T-cell (primary cell): ENCODE measurements around the gene CDK5R2. TPM values are rescaled to one million over a fixed set of nuclear protein-coding genes. Genes with fewer than 3 reads are reported as not detected.

Experiments
- ATAC-seq, 4 experiments: fragments of 200-7000 bp in 3 of 4; fragments of 150-1000 bp in 1 of 4; cut with Tn5 transposase; replicated peaks in 1 of 4; 1 replicate in 3 of 4; 2 replicates in 1 of 4; pipeline ENCODE4 v1.10.0; 2021; ENCODE audit warnings: moderate library complexity in 3 of 4, mild to moderate bottlenecking in 2 of 4, moderate number of reproducible peaks in 1 of 4
- CTCF ChIA-PET, 2 donors: fragments of 300-600 bp; sonication (Branson Sonifier 250); formaldehyde crosslinking; loops; one replicate each; lab custom pipeline; 2022; ENCODE audit warnings: antibody characterized with exemption in 2 of 2; lab: Charles Lee
- POLR2A ChIA-PET, 2 donors: fragments of 300-600 bp; sonication (Branson Sonifier 250); formaldehyde crosslinking; loops; one replicate each; lab custom pipeline; 2022; ENCODE audit warnings: antibody characterized with exemption in 2 of 2; lab: Charles Lee
- DNase-seq, 35 experiments: peaks; one replicate each; pipeline versions ENCODE4 v3.0.0 to v3.0.0-alpha.2; 2013 to 2023
- H3K27ac ChIP-seq: one replicate; pipeline ENCODE4 v1.5.1; 2013; ENCODE audit warnings: low read length
- H3K27me3 ChIP-seq, 2 experiments: replicated peaks in 1 of 2; 1 replicate in 1 of 2; 2 replicates in 1 of 2; pipeline versions ENCODE4 v1.6.1 to v1.7.0; 2013; ENCODE audit warnings: low read length in 1 of 2, mixed read lengths in 1 of 2; ENCODE audit not compliant: control insufficient read depth in 2 of 2, insufficient read depth in 2 of 2; ENCODE audit errors: extremely low read depth in 1 of 2
- H3K36me3 ChIP-seq, 2 donors: 1 replicate in 1 of 2; 2 replicates in 1 of 2; pipeline versions ENCODE4 v1.6.1 to v1.7.0; 2013; ENCODE audit warnings: low read length in 1 of 2; ENCODE audit not compliant: control insufficient read depth in 2 of 2, insufficient read depth in 1 of 2; ENCODE audit errors: extremely low read depth in 1 of 2
- H3K4me1 ChIP-seq, 2 experiments: 1 replicate in 1 of 2; 2 replicates in 1 of 2; pipeline versions ENCODE4 v1.6.1 to v1.7.0; 2013; ENCODE audit warnings: low read length in 2 of 2, mixed read lengths in 1 of 2; ENCODE audit not compliant: insufficient read depth in 2 of 2, control insufficient read depth in 1 of 2; ENCODE audit errors: extremely low read depth in 1 of 2
- H3K4me3 ChIP-seq, 2 donors: 1 replicate in 1 of 2; 2 replicates in 1 of 2; pipeline versions ENCODE4 v1.5.1 to v1.7.0; 2013; ENCODE audit warnings: mild to moderate bottlenecking in 2 of 2, low read length in 1 of 2, moderate library complexity in 1 of 2; ENCODE audit not compliant: control insufficient read depth in 1 of 2; ENCODE audit errors: extremely low read depth in 1 of 2
- H3K9me3 ChIP-seq: 2 replicates; pipeline ENCODE4 v1.7.0; 2013
- H3K27ac Mint-ChIP-seq, 2 donors: one replicate each; pipeline ENCODE4 v1.8.0; 2020 to 2021; ENCODE audit warnings: mild to moderate bottlenecking in 2 of 2, mixed read lengths in 2 of 2
- H3K27me3 Mint-ChIP-seq, 2 donors: one replicate each; pipeline ENCODE4 v1.8.0; 2021 to 2022; ENCODE audit warnings: mixed read lengths in 2 of 2
- H3K36me3 Mint-ChIP-seq: one replicate; pipeline ENCODE4 v1.8.0; 2021; ENCODE audit warnings: mixed read lengths
- H3K4me1 Mint-ChIP-seq, 3 donors: one replicate each; pipeline ENCODE4 v1.8.0; 2020 to 2022; ENCODE audit warnings: mixed read lengths in 3 of 3, mild to moderate bottlenecking in 1 of 3
- H3K4me3 Mint-ChIP-seq, 3 donors: one replicate each; pipeline ENCODE4 v1.8.0; 2020 to 2022; ENCODE audit warnings: mild to moderate bottlenecking in 3 of 3, mixed read lengths in 3 of 3, moderate library complexity in 3 of 3
- H3K9me3 Mint-ChIP-seq, 3 donors: one replicate each; pipeline ENCODE4 v1.8.0; 2020 to 2022; ENCODE audit warnings: mixed read lengths in 3 of 3
- WGBS: methylation state at CpG from one replicate; pipeline ENCODE4 v1.1.5; 2013; ENCODE audit warnings: missing lambda C conversion rate; ENCODE audit not compliant: insufficient coverage; 5-methylcytosine and 5-hydroxymethylcytosine counted together
- total RNA-seq, 35 experiments: library from RNA in 6 of 35; stranded (reverse) in 6 of 35; fragments of 120-200 nt in 1 of 35; gene quantifications; one replicate each; pipeline versions ENCODE4 v1.2.1 to v1.2.4 and lab custom pipeline; 2013 to 2026

The CDK5R2 gene
- total RNA-seq, 5 donors from 2014 or later (not counting 1 experiment from before 2014, with no cell fraction given) = not detected

- Histone ChIP-seq H3K27ac (no peak overlapping the region), H3K36me3 (no peaks in the 10 kb centered on the region), H3K9me3 (no peaks in the 10 kb centered on the region), H3K27me3 (peaks cover 5 to 97% of the 10 kb centered on the region in 2 experiments), H3K4me3 (no peak overlapping the region), H3K4me1 (peaks cover 3 to 46% of the 10 kb centered on the region in 2 experiments)
- no peak for ATAC-seq
- no peak overlapping the region for H3K27ac Mint-ChIP-seq
- peaks cover 54 to 71% of the 10 kb centered on the region in 2 donors for H3K27me3 Mint-ChIP-seq
- WGBS = 68% methylated on average over 3 of the region's 12 CpGs
- no peak for DNase-seq
- H3K4me1 Mint-ChIP-seq = peaks cover 11 to 25% (median 23%) of the 10 kb centered on the region in 3 donors
- ChIA-PET CTCF (interaction anchor here in 1 of 2 donors (0.6 kb wide), 1 partner anchor 177 kb away, joined by 3 read pairs; no protein-coding TSS in a partner anchor), POLR2A (no interaction called here)
- H3K36me3 Mint-ChIP-seq = no peaks in the 10 kb centered on the region
- no peaks in the 10 kb centered on the region for H3K9me3 Mint-ChIP-seq
- H3K4me3 Mint-ChIP-seq = no peak overlapping the region
These were observed 39.0 kb downstream of the CDK5R2 start for GRCh38 chr2:218998414-218999002.

GRCh38 chr2:218999021-218999880, 39.8 kb downstream of the CDK5R2 start:
- ChIA-PET POLR2A (no interaction called here), CTCF (interaction anchor here in 1 of 2 donors (0.6 kb wide), 1 partner anchor 176 kb away, joined by 3 read pairs; no protein-coding TSS in a partner anchor)
- Mint-ChIP-seq H3K27me3 (peaks cover 58 to 71% of the 10 kb centered on the region in 2 donors), H3K36me3 (no peaks in the 10 kb centered on the region), H3K27ac (no peak overlapping the region), H3K4me3 (no peak overlapping the region), H3K4me1 (peaks cover 11 to 27% (median 24%) of the 10 kb centered on the region in 3 donors), H3K9me3 (no peaks in the 10 kb centered on the region)
- no peak overlapping the region for H3K27ac ChIP-seq
- no peaks in the 10 kb centered on the region for H3K36me3 ChIP-seq
- no peaks in the 10 kb centered on the region for H3K9me3 ChIP-seq
- no peak for DNase-seq
- WGBS = 63% methylated on average over 4 of the region's 10 CpGs
- no peak overlapping the region for H3K4me3 ChIP-seq
- peaks cover 7 to 97% of the 10 kb centered on the region in 2 experiments for H3K27me3 ChIP-seq
- ATAC-seq = no peak
- H3K4me1 ChIP-seq = peaks cover 3 to 41% of the 10 kb centered on the region in 2 experiments

- peaks cover 7 to 96% of the 10 kb centered on the region in 2 experiments for H3K27me3 ChIP-seq
These were observed 40.6 kb downstream of the CDK5R2 start for GRCh38 chr2:218999881-219000568.

DNA sequence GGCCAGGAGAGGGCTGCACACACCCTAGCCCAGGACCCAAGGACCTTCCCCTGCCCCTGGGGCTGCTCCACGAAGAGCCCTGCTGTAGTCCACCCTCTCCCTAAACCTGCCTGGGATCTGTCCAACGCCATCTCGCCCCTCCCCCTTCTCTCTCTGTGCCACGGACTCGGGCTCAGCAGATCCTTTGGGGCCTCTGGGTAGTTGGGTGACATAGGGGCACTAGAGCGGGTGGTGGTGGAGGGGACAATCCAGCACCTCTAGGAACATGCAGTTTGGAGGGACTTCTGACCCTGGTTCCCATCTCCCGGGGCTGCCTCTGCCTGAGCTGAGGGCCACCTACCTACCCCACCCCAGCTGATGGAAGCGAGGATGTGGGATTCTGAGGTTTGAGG, 41.1 kb downstream of the CDK5R2 start:
- peaks cover 10 to 24% (median 22%) of the 10 kb centered on the region in 3 donors for H3K4me1 Mint-ChIP-seq
- CTCF ChIA-PET = no interaction called here
- peak overlapping the region in 1 of 3 donors; percentile 72 for H3K4me3 Mint-ChIP-seq
- Histone ChIP-seq H3K4me1 (peaks cover 3 to 40% of the 10 kb centered on the region in 2 experiments), H3K9me3 (no peaks in the 10 kb centered on the region), H3K36me3 (no peaks in the 10 kb centered on the region), H3K27ac (no peak overlapping the region), H3K27me3 (peaks cover 10 to 96% of the 10 kb centered on the region in 2 experiments), H3K4me3 (no peak overlapping the region)
- DNase-seq (no peak), ATAC-seq (no peak)
- no peaks in the 10 kb centered on the region for H3K36me3 Mint-ChIP-seq
- H3K27me3 Mint-ChIP-seq = peaks cover 60 to 70% of the 10 kb centered on the region in 2 donors
- no peaks in the 10 kb centered on the region for H3K9me3 Mint-ChIP-seq
- no CpG with 5 or more reads among the region's 8 CpGs for WGBS
- POLR2A ChIA-PET = no interaction called here
- H3K27ac Mint-ChIP-seq = no peak overlapping the region

More at GRCh38 chr2:218999881-219000568, 40.6 kb downstream of the CDK5R2 start:
- Mint-ChIP-seq H3K27me3 (peaks cover 60 to 70% of the 10 kb centered on the region in 2 donors), H3K9me3 (no peaks in the 10 kb centered on the region), H3K27ac (no peak overlapping the region), H3K4me3 (no peak overlapping the region), H3K4me1 (peaks cover 10 to 27% (median 26%) of the 10 kb centered on the region in 3 donors), H3K36me3 (no peaks in the 10 kb centered on the region)
- Histone ChIP-seq H3K27ac (no peak overlapping the region), H3K9me3 (no peaks in the 10 kb centered on the region), H3K4me3 (no peak overlapping the region), H3K4me1 (peaks cover 3 to 40% of the 10 kb centered on the region in 2 experiments), H3K36me3 (no peaks in the 10 kb centered on the region)
- no CpG with 5 or more reads among the region's 9 CpGs for WGBS
- DNase-seq (no peak), ATAC-seq (no peak)
- CTCF ChIA-PET = no interaction called here
- POLR2A ChIA-PET = no interaction called here

DNA sequence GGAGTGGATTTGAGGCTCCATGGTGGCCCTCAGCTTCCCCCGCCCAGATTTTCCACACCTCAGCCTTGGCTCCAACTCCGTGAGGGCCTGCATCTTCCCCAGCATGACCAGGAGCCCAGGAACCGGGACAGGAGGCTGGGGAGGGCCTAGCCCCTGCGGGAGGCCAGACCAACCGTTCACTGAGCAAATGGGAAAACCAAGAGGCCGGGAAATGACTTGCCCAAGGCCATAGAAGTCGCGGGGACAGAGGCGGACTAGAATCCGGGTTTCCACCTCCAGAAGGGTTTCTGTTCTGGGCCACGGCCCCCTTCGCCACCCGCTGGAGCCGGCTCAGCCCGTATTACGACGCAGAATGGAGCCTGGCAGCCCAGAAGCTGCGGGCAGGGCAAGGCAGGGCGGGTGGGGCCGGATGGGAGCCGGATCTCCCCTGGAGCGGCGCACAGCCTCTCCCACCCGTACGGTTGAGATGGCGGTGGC, 41.7 kb downstream of the CDK5R2 start:
- WGBS = 11% methylated on average over 24 of the region's 26 CpGs
- Histone ChIP-seq H3K4me3 (peak overlapping the region in 1 of 2 donors; percentile 3), H3K27me3 (peaks cover 10 to 96% of the 10 kb centered on the region in 2 experiments), H3K9me3 (no peaks in the 10 kb centered on the region), H3K4me1 (peaks cover 3 to 35% of the 10 kb centered on the region in 2 experiments), H3K27ac (no peak overlapping the region), H3K36me3 (no peaks in the 10 kb centered on the region)
- ChIA-PET CTCF (no interaction called here), POLR2A (no interaction called here)
- peak overlapping the region in 1 of 3 donors; percentile 72 for H3K4me3 Mint-ChIP-seq
- H3K27me3 Mint-ChIP-seq = peaks cover 58 to 70% of the 10 kb centered on the region in 2 donors
- no peak overlapping the region for H3K27ac Mint-ChIP-seq
- peak in 1 of 35 experiments; percentile 17 for DNase-seq
- no peaks in the 10 kb centered on the region for H3K36me3 Mint-ChIP-seq
- peaks cover 10 to 22% (median 18%) of the 10 kb centered on the region in 3 donors for H3K4me1 Mint-ChIP-seq
- no peaks in the 10 kb centered on the region for H3K9me3 Mint-ChIP-seq
- peak in 3 of 4 experiments; percentile 31 to 32 (median 32) for ATAC-seq
